Measurements from ENCODE around the gene FHIT.

FHIT gene

GRCh38 chr3:59982510-59982909 is 1268.7 kb downstream of the FHIT start:
- in situ Hi-C loops (cut with MboI; ENCODE audit: low sequenced_read_pairs, unreplicated experiment) = no loop called here
- TF ChIP-seq, protein P1, sequence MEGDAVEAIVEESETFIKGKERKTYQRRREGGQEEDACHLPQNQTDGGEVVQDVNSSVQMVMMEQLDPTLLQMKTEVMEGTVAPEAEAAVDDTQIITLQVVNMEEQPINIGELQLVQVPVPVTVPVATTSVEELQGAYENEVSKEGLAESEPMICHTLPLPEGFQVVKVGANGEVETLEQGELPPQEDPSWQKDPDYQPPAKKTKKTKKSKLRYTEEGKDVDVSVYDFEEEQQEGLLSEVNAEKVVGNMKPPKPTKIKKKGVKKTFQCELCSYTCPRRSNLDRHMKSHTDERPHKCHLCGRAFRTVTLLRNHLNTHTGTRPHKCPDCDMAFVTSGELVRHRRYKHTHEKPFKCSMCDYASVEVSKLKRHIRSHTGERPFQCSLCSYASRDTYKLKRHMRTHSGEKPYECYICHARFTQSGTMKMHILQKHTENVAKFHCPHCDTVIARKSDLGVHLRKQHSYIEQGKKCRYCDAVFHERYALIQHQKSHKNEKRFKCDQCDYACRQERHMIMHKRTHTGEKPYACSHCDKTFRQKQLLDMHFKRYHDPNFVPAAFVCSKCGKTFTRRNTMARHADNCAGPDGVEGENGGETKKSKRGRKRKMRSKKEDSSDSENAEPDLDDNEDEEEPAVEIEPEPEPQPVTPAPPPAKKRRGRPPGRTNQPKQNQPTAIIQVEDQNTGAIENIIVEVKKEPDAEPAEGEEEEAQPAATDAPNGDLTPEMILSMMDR (IDR thresholded peaks at IDR 0.05; ENCODE audit: borderline replicate concordance, control extremely low read depth, extremely low read depth, insufficient read depth, missing control alignments) = no peak
- DNase-seq (ENCODE audit: low spot score) = no peak

DNA sequence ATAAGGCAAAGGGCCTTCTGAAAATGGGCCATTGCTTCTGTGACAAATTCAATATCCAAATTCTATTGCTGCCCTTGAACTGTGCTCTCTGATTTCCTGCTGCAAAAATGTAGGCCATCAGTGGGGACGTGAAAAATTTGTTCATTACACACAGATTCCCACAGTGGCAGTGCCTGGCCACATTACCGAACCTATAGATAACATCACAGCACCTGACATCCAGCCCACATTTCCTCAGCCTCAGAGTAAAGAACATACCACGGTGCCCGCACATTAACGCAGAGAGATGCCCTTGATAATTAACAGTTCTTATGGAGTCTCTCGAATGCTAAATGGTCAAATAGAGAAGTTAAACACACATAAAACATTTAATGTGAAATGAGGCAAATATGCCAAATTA is 1269.9 kb downstream of the FHIT start:
- TF ChIP-seq, protein P1 (IDR thresholded peaks at IDR 0.05; ENCODE audit: borderline replicate concordance, control extremely low read depth, extremely low read depth, insufficient read depth, missing control alignments) = no peak
- no peak for DNase-seq (ENCODE audit: low spot score)
- in situ Hi-C loops (cut with MboI; ENCODE audit: low sequenced_read_pairs, unreplicated experiment) = no loop called here

GRCh38 chr3:59980576-59980975 is 1270.7 kb downstream of the FHIT start:
- in situ Hi-C loops (cut with MboI; ENCODE audit: low sequenced_read_pairs, unreplicated experiment) = no loop called here

GRCh38 chr3:59979542-59979941 is 1271.7 kb downstream of the FHIT start:
- TF ChIP-seq, protein P1 (IDR thresholded peaks at IDR 0.05; ENCODE audit: borderline replicate concordance, control extremely low read depth, extremely low read depth, insufficient read depth, missing control alignments) = no peak
- in situ Hi-C loops (cut with MboI; ENCODE audit: low sequenced_read_pairs, unreplicated experiment) = no loop called here
- DNase-seq (ENCODE audit: low spot score) = no peak

More at GRCh38 chr3:59980576-59980975, 1270.7 kb downstream of the FHIT start:
- TF ChIP-seq, protein P1 (IDR thresholded peaks at IDR 0.05; ENCODE audit: borderline replicate concordance, control extremely low read depth, extremely low read depth, insufficient read depth, missing control alignments) = no peak
- DNase-seq (ENCODE audit: low spot score) = no peak

DNA sequence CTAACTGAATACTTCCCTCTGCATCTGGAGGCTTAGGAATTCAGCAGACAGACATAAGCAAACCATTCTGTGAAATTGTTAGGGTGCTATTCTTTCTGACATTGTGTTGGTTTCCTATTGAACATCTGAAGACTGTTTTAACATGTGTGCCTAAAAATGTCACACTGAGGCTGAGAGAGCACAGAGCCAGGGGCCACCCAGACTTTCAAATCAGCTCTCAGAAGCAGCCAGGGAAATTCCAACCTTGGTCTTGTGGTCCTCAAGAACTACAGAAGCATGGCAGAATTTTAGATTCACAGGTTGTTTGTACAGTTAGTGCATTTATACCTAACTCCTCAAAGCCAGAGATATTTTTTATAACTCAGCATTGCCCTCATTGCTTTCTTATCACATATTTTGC is 1272.3 kb downstream of the FHIT start:
- TF ChIP-seq, protein P1 (IDR thresholded peaks at IDR 0.05; ENCODE audit: borderline replicate concordance, control extremely low read depth, extremely low read depth, insufficient read depth, missing control alignments) = no peak
- DNase-seq (ENCODE audit: low spot score) = no peak
- in situ Hi-C loops (cut with MboI; ENCODE audit: low sequenced_read_pairs, unreplicated experiment) = no loop called here

GRCh38 chr3:59970796-59971195 is 1280.5 kb downstream of the FHIT start:
- DNase-seq (ENCODE audit: low spot score) = no peak
- TF ChIP-seq, protein P1 (IDR thresholded peaks at IDR 0.05; ENCODE audit: borderline replicate concordance, control extremely low read depth, extremely low read depth, insufficient read depth, missing control alignments) = no peak
- in situ Hi-C loops (cut with MboI; ENCODE audit: low sequenced_read_pairs, unreplicated experiment) = no loop called here

- no peak for DNase-seq (ENCODE audit: low spot score)
- TF ChIP-seq, protein P1 (IDR thresholded peaks at IDR 0.05; ENCODE audit: borderline replicate concordance, control extremely low read depth, extremely low read depth, insufficient read depth, missing control alignments) = no peak
- in situ Hi-C loops (cut with MboI; ENCODE audit: low sequenced_read_pairs, unreplicated experiment) = no loop called here
Observed at GRCh38 chr3:59970376-59970775, 1280.9 kb downstream of the FHIT start.
